HCT116 (cell line): ENCODE data around the gene GYS2. TPM values are rescaled to one million over a fixed set of nuclear protein-coding genes. Genes with fewer than 3 reads are reported as not detected.

Source experiments
- ATAC-seq: fragments of 200-7000 bp; cut with Tn5 transposase; 2 replicates; pipeline ENCODE4 v1.9.1; 2020; ENCODE audit warnings: mild to moderate bottlenecking, moderate library complexity
- BruUV-seq: library from RNA; stranded (reverse); fragments of 400-500 nt; replicated peaks from 2 replicates; lab custom pipeline; 2021; lab: Mats Ljungman, UMichigan
- CTCF ChIA-PET: fragments of 300-600 bp; sonication (Branson Sonifier 250); formaldehyde crosslinking; loops from one replicate; lab custom pipeline; 2021; ENCODE audit warnings: antibody characterized with exemption; lab: Charles Lee
- POLR2A ChIA-PET: fragments of 300-600, 350-600 bp; sonication (Branson Sonifier 250); formaldehyde crosslinking; loops from one replicate; lab custom pipeline; 2021; ENCODE audit warnings: antibody characterized with exemption; lab: Charles Lee
- RAD21 ChIA-PET, 2 experiments: fragments of 300-600 bp; sonication (Branson Sonifier 250); formaldehyde crosslinking; loops; one replicate each; lab custom pipeline; 2023; ENCODE audit warnings: low total read pairs in 2 of 2; ENCODE audit not compliant: uncharacterized antibody in 2 of 2, unreplicated experiment in 2 of 2, low non-redundant PET in 1 of 2; lab: Charles Lee
- DNase-seq: peaks from one replicate; pipeline ENCODE4 v3.0.0-alpha.2; 2010; ENCODE audit warnings: low read depth, low spot score
- H2AFZ ChIP-seq: fragments of 200-600 bp; shearing (Covaris generic), sonication (generic); 2 replicates; pipeline ENCODE4 v1.6.1; 2017; ENCODE audit warnings: low read depth, mixed run types, mixed read lengths, antibody characterized with exemption, low read length; ENCODE audit not compliant: poor library complexity, severe bottlenecking
- H3K27ac ChIP-seq: 2 replicates; pipeline ENCODE4 v1.5.1; 2012; ENCODE audit warnings: low read depth, low read length
- H3K27me3 ChIP-seq: fragments of 200-600 bp; sonication (generic); 2 replicates; pipeline ENCODE4 v1.6.1; 2016; ENCODE audit warnings: mixed run types, low read length, mixed read lengths; ENCODE audit not compliant: insufficient read depth
- H3K36me3 ChIP-seq, 2 experiments: fragments of 200-500 bp in 1 of 2; fragments of 200-600 bp in 1 of 2; sonication (Bioruptor generic) in 1 of 2; sonication (generic) in 1 of 2; 2 replicates each; pipeline versions ENCODE4 v1.5.1 to v1.6.1; 2014 to 2016; ENCODE audit warnings: low read length in 2 of 2, inconsistent platforms in 1 of 2, mixed read lengths in 1 of 2, mixed run types in 1 of 2; ENCODE audit not compliant: insufficient read depth in 2 of 2, control insufficient read depth in 1 of 2
- H3K4me1 ChIP-seq, 2 experiments: fragments of 200-600 bp in 1 of 2; sonication (generic) in 1 of 2; 2 replicates each; pipeline versions ENCODE4 v1.5.1 to v1.6.1; 2012 to 2017; ENCODE audit warnings: low read length in 2 of 2, inconsistent platforms in 1 of 2, mild to moderate bottlenecking in 1 of 2, mixed read lengths in 1 of 2, mixed run types in 1 of 2, moderate library complexity in 1 of 2; ENCODE audit not compliant: insufficient read depth in 2 of 2, control insufficient read depth in 1 of 2
- H3K4me2 ChIP-seq: fragments of 200-600 bp; sonication (generic); 2 replicates; pipeline ENCODE4 v1.6.1; 2017; ENCODE audit warnings: mixed run types, low read length, mixed read lengths
- H3K4me3 ChIP-seq, 2 experiments: fragments of 200-600 bp in 1 of 2; sonication (generic) in 1 of 2; replicated peaks in 1 of 2; 2 replicates each; pipeline ENCODE4 v1.5.1; 2011 to 2016; ENCODE audit warnings: low read length in 2 of 2, control low read depth in 1 of 2, low read depth in 1 of 2, mild to moderate bottlenecking in 1 of 2, mixed read lengths in 1 of 2, mixed run types in 1 of 2
- H3K79me2 ChIP-seq: fragments of 200-600 bp; sonication (generic); 2 replicates; pipeline ENCODE4 v1.6.1; 2017; ENCODE audit warnings: mild to moderate bottlenecking, mixed run types, low read length, moderate library complexity, mixed read lengths; ENCODE audit not compliant: insufficient read depth
- H3K9ac ChIP-seq: fragments of 200-600 bp; sonication (generic); 2 replicates; pipeline ENCODE4 v1.6.1; 2016; ENCODE audit warnings: low read length, mixed read lengths
- H3K9me2 ChIP-seq: fragments of 200-600 bp; sonication (generic), shearing (Covaris generic); 2 replicates; pipeline ENCODE4 v1.6.1; 2017; ENCODE audit warnings: mixed run types, mild to moderate bottlenecking, moderate library complexity; ENCODE audit not compliant: insufficient read depth
- H3K9me3 ChIP-seq, 2 experiments: fragments of 200-500 bp in 1 of 2; fragments of 200-600 bp in 1 of 2; sonication (Bioruptor generic) in 1 of 2; sonication (generic) in 1 of 2; 2 replicates each; pipeline ENCODE4 v1.6.1; 2014 to 2017; ENCODE audit warnings: low read length in 2 of 2, mixed read lengths in 2 of 2, inconsistent platforms in 1 of 2, low read depth in 1 of 2, mild to moderate bottlenecking in 1 of 2, mixed run types in 1 of 2, moderate library complexity in 1 of 2; ENCODE audit not compliant: control insufficient read depth in 1 of 2, insufficient read depth in 1 of 2
- H4K20me1 ChIP-seq: fragments of 200-600 bp; sonication (generic), shearing (Covaris generic); 2 replicates; pipeline ENCODE4 v1.6.1; 2017; ENCODE audit warnings: mixed run types, mild to moderate bottlenecking, moderate library complexity; ENCODE audit not compliant: insufficient read depth
- FOSL1 ChIP-seq: IDR thresholded peaks from 2 replicates; pipeline ENCODE4 v1.6.1; 2012; ENCODE audit warnings: low read depth
- SIN3A ChIP-seq: IDR thresholded peaks from 2 replicates; pipeline ENCODE4 v1.6.1; 2012; ENCODE audit warnings: low read depth
- intact Hi-C: fragments of 100-400 bp; cut with micrococcal nuclease; formaldehyde crosslinking; loops from 2 replicates; pipeline ENCODE4 v1.10.0; 2022
- total RNA-seq: library from RNA; stranded (reverse); gene quantifications from one replicate; pipeline ENCODE4 v1.2.1, GENCODE V29; 2021; ENCODE audit not compliant: unreplicated experiment
- TF ChIP-seq, protein P1 (sequence below), 3 experiments: fragments of 200-600 bp in 1 of 3; sonication (generic) in 1 of 3; IDR thresholded peaks in 2 of 3; conservative IDR thresholded peaks in 1 of 3; 2 replicates each; pipeline ENCODE4 v1.5.1; 2012 to 2017; ENCODE audit warnings: low read depth in 2 of 3, low read length in 2 of 3, antibody characterized with exemption in 1 of 3, borderline replicate concordance in 1 of 3, control low read depth in 1 of 3, mild to moderate bottlenecking in 1 of 3, mixed read lengths in 1 of 3, mixed run types in 1 of 3, moderate library complexity in 1 of 3; ENCODE audit not compliant: insufficient read depth in 1 of 3
- TF ChIP-seq, protein P2 (sequence below): IDR thresholded peaks from 2 replicates; pipeline ENCODE4 v1.6.1; 2011; ENCODE audit warnings: mild to moderate bottlenecking, low read length, moderate library complexity; ENCODE audit not compliant: insufficient replicate concordance; ENCODE audit errors: extremely low read depth

GYS2 gene
- total RNA-seq, 1 experiment from 2014 or later, result not detected

DNA sequence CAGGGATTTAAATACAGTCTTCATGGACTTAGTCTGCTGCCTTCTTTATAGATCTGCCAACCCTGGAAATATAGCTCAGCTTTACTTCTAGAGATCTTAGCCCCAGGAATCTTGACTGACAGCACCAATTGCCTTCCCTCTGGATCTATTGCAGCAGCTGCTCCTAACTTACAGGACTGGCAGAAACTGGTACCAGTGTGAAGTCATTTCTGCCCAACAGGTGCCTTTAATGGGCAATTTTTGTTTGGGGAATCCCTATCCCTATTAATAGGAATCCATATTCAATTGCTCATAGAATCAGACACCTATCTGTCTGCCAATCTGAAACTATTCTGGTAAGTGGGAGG is 51.3 kb downstream of the GYS2 start:
- intact Hi-C loops, result no loop called here
- TF ChIP-seq FOSL1 (no peak), SIN3A (no peak)
- TF ChIP-seq, protein P1, sequence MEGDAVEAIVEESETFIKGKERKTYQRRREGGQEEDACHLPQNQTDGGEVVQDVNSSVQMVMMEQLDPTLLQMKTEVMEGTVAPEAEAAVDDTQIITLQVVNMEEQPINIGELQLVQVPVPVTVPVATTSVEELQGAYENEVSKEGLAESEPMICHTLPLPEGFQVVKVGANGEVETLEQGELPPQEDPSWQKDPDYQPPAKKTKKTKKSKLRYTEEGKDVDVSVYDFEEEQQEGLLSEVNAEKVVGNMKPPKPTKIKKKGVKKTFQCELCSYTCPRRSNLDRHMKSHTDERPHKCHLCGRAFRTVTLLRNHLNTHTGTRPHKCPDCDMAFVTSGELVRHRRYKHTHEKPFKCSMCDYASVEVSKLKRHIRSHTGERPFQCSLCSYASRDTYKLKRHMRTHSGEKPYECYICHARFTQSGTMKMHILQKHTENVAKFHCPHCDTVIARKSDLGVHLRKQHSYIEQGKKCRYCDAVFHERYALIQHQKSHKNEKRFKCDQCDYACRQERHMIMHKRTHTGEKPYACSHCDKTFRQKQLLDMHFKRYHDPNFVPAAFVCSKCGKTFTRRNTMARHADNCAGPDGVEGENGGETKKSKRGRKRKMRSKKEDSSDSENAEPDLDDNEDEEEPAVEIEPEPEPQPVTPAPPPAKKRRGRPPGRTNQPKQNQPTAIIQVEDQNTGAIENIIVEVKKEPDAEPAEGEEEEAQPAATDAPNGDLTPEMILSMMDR (IDR thresholded peaks at IDR 0.05 in 2 of 3, conservative IDR thresholded peaks at IDR 0.05 in 1 of 3; ENCODE audit: borderline replicate concordance in 1 of 3, insufficient read depth in 1 of 3, low read depth in 2 of 3, low read length in 2 of 3), result no peak
- TF ChIP-seq, protein P2, sequence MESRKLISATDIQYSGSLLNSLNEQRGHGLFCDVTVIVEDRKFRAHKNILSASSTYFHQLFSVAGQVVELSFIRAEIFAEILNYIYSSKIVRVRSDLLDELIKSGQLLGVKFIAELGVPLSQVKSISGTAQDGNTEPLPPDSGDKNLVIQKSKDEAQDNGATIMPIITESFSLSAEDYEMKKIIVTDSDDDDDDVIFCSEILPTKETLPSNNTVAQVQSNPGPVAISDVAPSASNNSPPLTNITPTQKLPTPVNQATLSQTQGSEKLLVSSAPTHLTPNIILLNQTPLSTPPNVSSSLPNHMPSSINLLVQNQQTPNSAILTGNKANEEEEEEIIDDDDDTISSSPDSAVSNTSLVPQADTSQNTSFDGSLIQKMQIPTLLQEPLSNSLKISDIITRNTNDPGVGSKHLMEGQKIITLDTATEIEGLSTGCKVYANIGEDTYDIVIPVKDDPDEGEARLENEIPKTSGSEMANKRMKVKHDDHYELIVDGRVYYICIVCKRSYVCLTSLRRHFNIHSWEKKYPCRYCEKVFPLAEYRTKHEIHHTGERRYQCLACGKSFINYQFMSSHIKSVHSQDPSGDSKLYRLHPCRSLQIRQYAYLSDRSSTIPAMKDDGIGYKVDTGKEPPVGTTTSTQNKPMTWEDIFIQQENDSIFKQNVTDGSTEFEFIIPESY, result no peak
- Histone ChIP-seq H3K9me3 (no peaks in the 10 kb centered on the region), H3K4me3 (no peak overlapping the region), H3K79me2 (no peaks in the 10 kb centered on the region), H3K4me2 (no peak overlapping the region), H3K9me2 (no peaks in the 10 kb centered on the region), H3K36me3 (no peaks in the 10 kb centered on the region), H2AFZ (no peak overlapping the region), H4K20me1 (no peaks in the 10 kb centered on the region), H3K4me1 (no peaks in the 10 kb centered on the region), H3K27me3 (no peaks in the 10 kb centered on the region), H3K27ac (no peak overlapping the region), H3K9ac (no peak overlapping the region)
- ChIA-PET POLR2A (no interaction called here), RAD21 (no interaction called here), CTCF (no interaction called here)
- ATAC-seq, result no peak
- BruUV-seq, result no TSS peak
- no peak for DNase-seq
